Skeletal muscle tissue (tissue), 1 donor: ENCODE results near the gene PAGE2. TPM values are rescaled to one million over a fixed set of nuclear protein-coding genes. Genes with fewer than 3 reads are reported as not detected.

Experiments
- total RNA-seq: library from RNA; depleted of rRNA; stranded (reverse); fragments of >200 nt; gene quantifications from one replicate; pipeline ENCODE4 v1.2.3, GENCODE V29; 2014

Gene PAGE2
- total RNA-seq, 1 donor from 2014 or later: not detected

Other genes starting within 250 kb of the PAGE2 start
- gene TRO, start 168.2 kb upstream of the PAGE2 start, total RNA-seq: 52.2 TPM
- gene PFKFB1, start 94.8 kb upstream of the PAGE2 start, total RNA-seq: not detected
- gene APEX2, start 88.7 kb upstream of the PAGE2 start, total RNA-seq: 2.1 TPM
- 301 TPM for gene ALAS2, start 58.0 kb upstream of the PAGE2 start, total RNA-seq
- gene PAGE2B, start 14.0 kb upstream of the PAGE2 start, total RNA-seq: not detected
- not detected for gene PAGE5, start 131.3 kb downstream of the PAGE2 start, total RNA-seq
- not detected for gene PAGE3, start 175.9 kb downstream of the PAGE2 start, total RNA-seq